Measurements from ENCODE around the gene SEPHS1. TPM values are rescaled to one million over a fixed set of nuclear protein-coding genes. Genes with fewer than 3 reads are reported as not detected.
A peak's percentile ranks its signal among the peaks of the same experiment; 100 is the strongest.

SEPHS1 gene
- total and polyA plus RNA-seq, 2 donors (not counting 3 experiments of a cell fraction or from before 2014, with no cell fraction given) = 40.6 to 55.4 TPM

DNA sequence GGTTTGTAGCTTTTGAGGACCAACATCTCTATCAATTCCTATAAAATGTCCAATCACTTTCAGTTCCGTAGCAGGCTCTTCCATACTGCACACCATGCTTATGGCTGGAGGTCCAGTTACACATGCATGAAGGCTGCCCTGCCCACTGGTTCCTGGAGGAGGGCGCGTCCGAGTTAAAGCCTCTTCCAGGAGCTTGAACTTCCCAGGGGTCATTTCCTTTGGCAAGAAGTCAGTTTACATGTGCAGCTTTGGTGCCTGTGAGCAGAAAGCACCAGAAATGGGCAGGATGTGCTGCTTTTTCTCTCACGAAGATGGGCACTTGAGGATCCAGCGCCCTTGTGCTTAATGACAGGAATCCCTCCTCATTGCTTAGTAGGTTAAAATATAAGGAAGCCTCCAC, 30.6 kb downstream of the SEPHS1 start:
- POLR2A ChIA-PET = interaction anchor here (0.6 to 1.2 kb wide), 3 partner anchors 15 to 18 kb away, joined by 3 read pairs; no protein-coding TSS in a partner anchor
- TF ChIP-seq, protein P1, sequence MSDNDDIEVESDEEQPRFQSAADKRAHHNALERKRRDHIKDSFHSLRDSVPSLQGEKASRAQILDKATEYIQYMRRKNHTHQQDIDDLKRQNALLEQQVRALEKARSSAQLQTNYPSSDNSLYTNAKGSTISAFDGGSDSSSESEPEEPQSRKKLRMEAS (IDR thresholded peaks at IDR 0.05; ENCODE audit: insufficient read depth, insufficient read length) = no peak
- TF ChIP-seq JUN (IDR thresholded peaks at IDR 0.05; ENCODE audit: borderline replicate concordance, insufficient read depth, insufficient read length, low read depth) = no peak
- TF ChIP-seq POLR2AphosphoS5 (IDR thresholded peaks at IDR 0.05; ENCODE audit: insufficient read depth, low read depth, low read length) = no peak
- no TSS peak for BruUV-seq (replicated peaks)

DNA sequence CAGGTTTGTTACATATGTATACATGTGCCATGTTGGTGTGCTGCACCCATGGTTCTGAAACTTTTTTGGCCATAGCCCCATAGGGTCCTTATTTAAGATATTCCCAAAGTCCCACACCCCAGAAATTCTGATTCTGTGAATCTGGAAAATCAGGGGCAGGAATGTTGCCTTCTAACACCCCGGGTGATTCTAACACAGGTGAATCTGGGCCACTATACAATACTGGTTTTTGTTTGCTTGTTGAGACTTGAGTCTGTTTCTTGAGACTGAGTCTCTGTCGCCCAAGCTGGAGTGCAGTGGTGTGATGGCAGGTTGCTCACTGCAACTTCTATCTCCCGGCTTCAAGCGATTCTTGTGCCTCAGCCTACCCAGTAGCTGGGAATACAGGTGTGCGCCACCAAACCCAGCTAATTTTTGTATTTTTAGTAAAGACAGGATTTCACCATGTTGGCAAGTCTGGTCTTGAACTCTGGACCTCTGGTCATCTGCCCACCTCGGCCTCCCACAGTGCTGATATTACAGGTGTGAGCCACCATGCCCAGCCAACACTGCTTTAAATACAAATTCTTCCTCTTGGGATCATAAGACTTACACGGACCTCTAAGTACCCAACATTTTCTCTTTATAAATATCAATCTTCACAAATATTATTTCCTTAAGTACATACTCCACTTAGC, 31.3 kb downstream of the SEPHS1 start:
- Histone ChIP-seq H2AFZ (ENCODE audit: low read depth, low read length) (no peak overlapping the region), H3K4me2 (ENCODE audit: insufficient read depth, low read length) (no peak overlapping the region), H3K27me3 (ENCODE audit: control insufficient read depth in 2 of 2, insufficient read depth in 2 of 2, low read length in 2 of 2) (no peaks in the 10 kb centered on the region), H3K9me1 (replicated peaks; ENCODE audit: control insufficient read depth, extremely low read depth, insufficient read depth, low read length) (no peaks in the 10 kb centered on the region), H3K27ac (ENCODE audit: insufficient read depth, low read depth, low read length) (no peak overlapping the region), H3K9ac (replicated peaks; ENCODE audit: extremely low read depth, insufficient read depth, low read length) (no peak overlapping the region), H3K4me1 (ENCODE audit: control insufficient read depth, extremely low read depth, insufficient read depth, low read length) (peaks cover 4% of the 10 kb centered on the region), H4K20me1 (replicated peaks; ENCODE audit: control insufficient read depth, extremely low read depth, insufficient read depth, low read length) (no peaks in the 10 kb centered on the region), H3K36me3 (ENCODE audit: control insufficient read depth in 2 of 2, extremely low read depth in 1 of 2, insufficient read depth in 2 of 2, low read length in 2 of 2) (peaks cover 0 to 8% of the 10 kb centered on the region in 2 experiments), H3K79me2 (ENCODE audit: control insufficient read depth, insufficient read depth, low read length) (no peaks in the 10 kb centered on the region), H3K4me3 (replicated peaks in 1 of 3; ENCODE audit: insufficient read depth in 1 of 3, low read depth in 1 of 3, low read length in 3 of 3) (no peak overlapping the region), H3K9me3 (replicated peaks; ENCODE audit: control insufficient read depth, insufficient read depth, low read length) (no peaks in the 10 kb centered on the region)
- DNase-seq (ENCODE audit: low read depth, low spot score) (no peak), FAIRE-seq (no peak)
- no TSS peak for BruUV-seq (replicated peaks)
- TF ChIP-seq POLR2AphosphoS5 (IDR thresholded peaks at IDR 0.05; ENCODE audit: insufficient read depth, low read depth, low read length) (no peak), MYC (IDR thresholded peaks at IDR 0.05; ENCODE audit: low read depth, low read length) (no peak), EZH2 (IDR thresholded peaks at IDR 0.05; ENCODE audit: borderline replicate concordance, low read depth, low read length, severe bottlenecking) (no peak), GATA2 (IDR thresholded peaks at IDR 0.05; ENCODE audit: insufficient read depth, insufficient read length, low read depth, low read length) (no peak), FOS (IDR thresholded peaks at IDR 0.05; ENCODE audit: borderline replicate concordance, insufficient read depth, low read length) (no peak), POLR2A (IDR thresholded peaks at IDR 0.05; ENCODE audit: low read depth, low read length) (no peak), JUN (IDR thresholded peaks at IDR 0.05; ENCODE audit: borderline replicate concordance, insufficient read depth, insufficient read length, low read depth) (no peak)
- TF ChIP-seq, protein P2, sequence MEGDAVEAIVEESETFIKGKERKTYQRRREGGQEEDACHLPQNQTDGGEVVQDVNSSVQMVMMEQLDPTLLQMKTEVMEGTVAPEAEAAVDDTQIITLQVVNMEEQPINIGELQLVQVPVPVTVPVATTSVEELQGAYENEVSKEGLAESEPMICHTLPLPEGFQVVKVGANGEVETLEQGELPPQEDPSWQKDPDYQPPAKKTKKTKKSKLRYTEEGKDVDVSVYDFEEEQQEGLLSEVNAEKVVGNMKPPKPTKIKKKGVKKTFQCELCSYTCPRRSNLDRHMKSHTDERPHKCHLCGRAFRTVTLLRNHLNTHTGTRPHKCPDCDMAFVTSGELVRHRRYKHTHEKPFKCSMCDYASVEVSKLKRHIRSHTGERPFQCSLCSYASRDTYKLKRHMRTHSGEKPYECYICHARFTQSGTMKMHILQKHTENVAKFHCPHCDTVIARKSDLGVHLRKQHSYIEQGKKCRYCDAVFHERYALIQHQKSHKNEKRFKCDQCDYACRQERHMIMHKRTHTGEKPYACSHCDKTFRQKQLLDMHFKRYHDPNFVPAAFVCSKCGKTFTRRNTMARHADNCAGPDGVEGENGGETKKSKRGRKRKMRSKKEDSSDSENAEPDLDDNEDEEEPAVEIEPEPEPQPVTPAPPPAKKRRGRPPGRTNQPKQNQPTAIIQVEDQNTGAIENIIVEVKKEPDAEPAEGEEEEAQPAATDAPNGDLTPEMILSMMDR (IDR thresholded peaks at IDR 0.05; ENCODE audit: extremely low read depth in 1 of 2, insufficient read depth in 1 of 2, low read depth in 1 of 2, low read length in 2 of 2) = no peak
- TF ChIP-seq, protein P1 (IDR thresholded peaks at IDR 0.05; ENCODE audit: insufficient read depth, insufficient read length) = no peak
- dilution Hi-C loops (cut with MboI; ENCODE audit: extremely low pct_ligation_motif_present, low sequenced_read_pairs) = no loop called here
- ChIA-PET POLR2A (interaction anchor here (0.6 to 1.2 kb wide), 3 partner anchors 14 to 18 kb away, joined by 3 read pairs; no protein-coding TSS in a partner anchor), CTCF (interaction anchor here (2.1 to 3.9 kb wide), 2 partner anchors 14 to 17 kb away, joined by 7 to 40 read pairs; partner anchors contain the start of gene PHYH)
- intact Hi-C loops (cut with micrococcal nuclease) = no loop called here

More for the DNA sequence above, 30.6 kb downstream of the SEPHS1 start:
- Histone ChIP-seq H2AFZ (ENCODE audit: low read depth, low read length) (no peak overlapping the region), H3K27ac (ENCODE audit: insufficient read depth, low read depth, low read length) (no peak overlapping the region), H3K4me1 (ENCODE audit: control insufficient read depth, extremely low read depth, insufficient read depth, low read length) (peaks cover 4% of the 10 kb centered on the region), H3K79me2 (ENCODE audit: control insufficient read depth, insufficient read depth, low read length) (no peaks in the 10 kb centered on the region), H3K4me3 (replicated peaks in 1 of 3; ENCODE audit: insufficient read depth in 1 of 3, low read depth in 1 of 3, low read length in 3 of 3) (no peak overlapping the region), H3K4me2 (ENCODE audit: insufficient read depth, low read length) (no peak overlapping the region), H3K9me3 (replicated peaks; ENCODE audit: control insufficient read depth, insufficient read depth, low read length) (no peaks in the 10 kb centered on the region), H3K27me3 (ENCODE audit: control insufficient read depth in 2 of 2, insufficient read depth in 2 of 2, low read length in 2 of 2) (no peaks in the 10 kb centered on the region), H3K36me3 (ENCODE audit: control insufficient read depth in 2 of 2, extremely low read depth in 1 of 2, insufficient read depth in 2 of 2, low read length in 2 of 2) (peaks cover 0 to 9% of the 10 kb centered on the region in 2 experiments), H3K9ac (replicated peaks; ENCODE audit: extremely low read depth, insufficient read depth, low read length) (no peak overlapping the region), H4K20me1 (replicated peaks; ENCODE audit: control insufficient read depth, extremely low read depth, insufficient read depth, low read length) (no peaks in the 10 kb centered on the region), H3K9me1 (replicated peaks; ENCODE audit: control insufficient read depth, extremely low read depth, insufficient read depth, low read length) (no peaks in the 10 kb centered on the region)
- CTCF ChIA-PET = interaction anchor here (3.9 kb wide), 1 partner anchor 14 kb away, joined by 40 read pairs; no protein-coding TSS in a partner anchor
- dilution Hi-C loops (cut with MboI; ENCODE audit: extremely low pct_ligation_motif_present, low sequenced_read_pairs) (no loop called here), intact Hi-C loops (cut with micrococcal nuclease) (no loop called here)
- FAIRE-seq (peak; percentile 58), DNase-seq (ENCODE audit: low read depth, low spot score) (peak; percentile 59)

Data from endothelial cell of umbilical vein (primary cell).